GM21526 (cell line): ENCODE data around the gene ZNF346.

Experiments used
- ATAC-seq: cut with Tn5 transposase; IDR thresholded peaks from one replicate; pipeline ENCODE4 v1.9.1; 2021; ENCODE audit warnings: moderate library complexity; ENCODE audit not compliant: unreplicated experiment, low FRiP score

The ZNF346 gene

DNA sequence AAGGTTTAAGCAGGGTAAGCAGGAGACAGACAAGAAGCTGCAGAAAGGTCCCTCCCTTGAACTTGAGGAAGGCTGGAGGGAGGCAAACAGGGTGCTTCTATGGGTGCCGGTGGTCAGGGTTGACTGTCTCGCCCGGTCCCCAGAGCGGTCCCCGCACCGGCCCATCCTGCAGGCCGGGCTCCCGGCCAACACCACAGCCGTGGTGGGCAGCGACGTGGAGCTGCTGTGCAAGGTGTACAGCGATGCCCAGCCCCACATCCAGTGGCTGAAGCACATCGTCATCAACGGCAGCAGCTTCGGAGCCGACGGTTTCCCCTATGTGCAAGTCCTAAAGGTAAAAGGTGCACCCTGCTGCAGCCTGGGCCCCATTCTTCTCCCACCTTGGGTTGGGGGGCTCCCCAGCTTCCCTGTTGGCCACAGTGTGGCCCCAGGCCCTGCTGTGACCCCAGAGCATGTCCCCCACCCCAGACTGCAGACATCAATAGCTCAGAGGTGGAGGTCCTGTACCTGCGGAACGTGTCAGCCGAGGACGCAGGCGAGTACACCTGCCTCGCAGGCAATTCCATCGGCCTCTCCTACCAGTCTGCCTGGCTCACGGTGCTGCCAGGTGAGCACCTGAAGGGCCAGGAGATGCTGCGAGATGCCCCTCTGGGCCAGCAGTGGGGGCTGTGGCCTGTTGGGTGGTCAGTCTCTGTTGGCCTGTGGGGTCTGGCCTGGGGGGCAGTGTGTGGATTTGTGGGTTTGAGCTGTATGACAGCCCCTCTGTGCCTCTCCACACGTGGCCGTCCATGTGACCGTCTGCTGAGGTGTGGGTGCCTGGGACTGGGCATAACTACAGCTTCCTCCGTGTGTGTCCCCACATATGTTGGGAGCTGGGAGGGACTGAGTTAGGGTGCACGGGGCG lies 69.9 kb downstream of the ZNF346 start:
- no peak for ATAC-seq

DNA sequence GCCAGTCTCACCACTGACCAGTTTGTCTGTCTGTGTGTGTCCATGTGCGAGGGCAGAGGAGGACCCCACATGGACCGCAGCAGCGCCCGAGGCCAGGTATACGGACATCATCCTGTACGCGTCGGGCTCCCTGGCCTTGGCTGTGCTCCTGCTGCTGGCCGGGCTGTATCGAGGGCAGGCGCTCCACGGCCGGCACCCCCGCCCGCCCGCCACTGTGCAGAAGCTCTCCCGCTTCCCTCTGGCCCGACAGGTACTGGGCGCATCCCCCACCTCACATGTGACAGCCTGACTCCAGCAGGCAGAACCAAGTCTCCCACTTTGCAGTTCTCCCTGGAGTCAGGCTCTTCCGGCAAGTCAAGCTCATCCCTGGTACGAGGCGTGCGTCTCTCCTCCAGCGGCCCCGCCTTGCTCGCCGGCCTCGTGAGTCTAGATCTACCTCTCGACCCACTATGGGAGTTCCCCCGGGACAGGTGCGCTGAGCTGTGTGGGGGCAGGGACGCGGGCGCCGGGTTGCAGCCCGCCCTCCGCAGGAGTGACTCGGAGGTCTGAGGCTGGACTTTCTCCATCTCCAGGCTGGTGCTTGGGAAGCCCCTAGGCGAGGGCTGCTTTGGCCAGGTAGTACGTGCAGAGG lies 70.7 kb downstream of the ZNF346 start:
- ATAC-seq, result no peak

DNA sequence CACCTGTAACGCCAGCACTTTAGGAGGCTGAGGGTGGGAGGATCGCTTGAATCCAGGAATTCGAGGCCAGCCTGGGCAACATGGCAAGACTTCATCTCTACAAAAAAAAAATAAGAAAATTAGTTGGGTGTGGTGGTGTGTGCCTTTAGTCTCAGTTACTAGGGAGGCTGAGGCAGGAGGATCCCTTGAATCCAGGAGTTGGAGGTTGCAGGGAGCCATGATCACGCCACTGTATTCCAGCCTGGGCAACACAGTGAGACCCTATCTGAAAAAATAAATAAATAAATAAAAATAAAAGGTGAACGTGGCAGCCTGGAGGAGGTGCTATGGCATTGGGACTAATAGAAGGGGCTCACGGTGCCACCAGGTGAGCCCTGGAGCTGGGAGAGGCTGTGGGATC lies 71.3 kb downstream of the ZNF346 start:
- ATAC-seq, result no peak

DNA sequence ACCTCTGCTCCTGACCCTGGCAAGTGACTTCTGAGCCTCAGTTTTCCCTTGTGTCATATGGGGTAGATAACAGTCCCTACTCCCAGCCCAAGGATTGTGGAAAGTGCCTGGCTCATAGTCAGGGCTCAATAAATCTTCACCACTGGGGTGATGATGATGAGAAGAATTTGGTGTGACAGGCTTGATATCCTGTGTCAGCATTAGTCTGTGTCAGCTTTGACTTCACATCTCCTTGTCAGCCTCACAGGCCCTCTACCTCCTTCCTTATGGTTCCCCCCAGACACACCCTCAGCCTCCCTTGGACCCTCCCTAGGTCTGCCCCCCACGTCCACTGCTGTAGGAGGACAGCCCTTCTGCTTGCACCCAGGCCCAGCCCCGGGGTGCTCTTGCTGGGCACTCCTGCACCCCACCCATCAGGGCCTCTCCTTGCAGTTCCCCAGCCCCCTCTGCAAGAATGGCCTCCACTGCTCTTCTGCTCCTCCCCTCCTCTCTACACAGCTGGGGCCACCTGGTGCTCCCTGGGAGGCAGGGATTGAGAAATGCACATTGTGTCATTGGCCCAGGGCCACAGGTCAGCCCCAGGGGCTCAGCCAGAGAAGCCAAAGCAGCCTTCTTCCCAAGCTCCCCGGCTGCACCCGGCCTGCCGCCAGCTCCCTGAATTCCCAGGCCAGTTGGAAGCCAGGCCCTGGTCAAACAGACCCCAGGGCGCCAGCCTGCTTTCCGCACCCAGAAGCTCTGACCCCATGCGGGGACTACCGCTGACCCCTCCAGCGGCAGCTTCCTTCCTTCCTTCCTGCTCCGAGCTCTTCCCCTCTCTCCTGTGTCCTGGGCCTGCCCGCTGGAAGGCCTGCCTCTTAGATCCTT lies 72.0 kb downstream of the ZNF346 start:
- no peak for ATAC-seq

DNA sequence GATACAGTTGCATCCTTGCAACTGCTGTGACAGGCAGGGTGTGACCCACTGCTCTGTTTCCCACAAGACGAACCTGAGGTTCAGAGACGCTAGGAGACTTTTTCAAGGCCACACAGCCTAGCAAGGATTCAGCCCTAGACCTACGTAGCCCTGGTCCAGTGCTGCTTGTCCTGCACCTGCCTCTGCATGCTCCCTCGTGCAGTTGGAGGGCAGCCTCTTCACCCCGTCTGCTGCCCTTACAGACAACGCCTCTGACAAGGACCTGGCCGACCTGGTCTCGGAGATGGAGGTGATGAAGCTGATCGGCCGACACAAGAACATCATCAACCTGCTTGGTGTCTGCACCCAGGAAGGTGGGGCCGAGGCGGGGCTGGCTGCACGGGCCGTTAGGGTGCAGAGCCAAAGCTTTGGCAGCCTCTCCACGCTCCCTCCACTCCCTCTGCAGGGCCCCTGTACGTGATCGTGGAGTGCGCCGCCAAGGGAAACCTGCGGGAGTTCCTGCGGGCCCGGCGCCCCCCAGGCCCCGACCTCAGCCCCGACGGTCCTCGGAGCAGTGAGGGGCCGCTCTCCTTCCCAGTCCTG lies 72.7 kb downstream of the ZNF346 start:
- ATAC-seq, result no peak

DNA sequence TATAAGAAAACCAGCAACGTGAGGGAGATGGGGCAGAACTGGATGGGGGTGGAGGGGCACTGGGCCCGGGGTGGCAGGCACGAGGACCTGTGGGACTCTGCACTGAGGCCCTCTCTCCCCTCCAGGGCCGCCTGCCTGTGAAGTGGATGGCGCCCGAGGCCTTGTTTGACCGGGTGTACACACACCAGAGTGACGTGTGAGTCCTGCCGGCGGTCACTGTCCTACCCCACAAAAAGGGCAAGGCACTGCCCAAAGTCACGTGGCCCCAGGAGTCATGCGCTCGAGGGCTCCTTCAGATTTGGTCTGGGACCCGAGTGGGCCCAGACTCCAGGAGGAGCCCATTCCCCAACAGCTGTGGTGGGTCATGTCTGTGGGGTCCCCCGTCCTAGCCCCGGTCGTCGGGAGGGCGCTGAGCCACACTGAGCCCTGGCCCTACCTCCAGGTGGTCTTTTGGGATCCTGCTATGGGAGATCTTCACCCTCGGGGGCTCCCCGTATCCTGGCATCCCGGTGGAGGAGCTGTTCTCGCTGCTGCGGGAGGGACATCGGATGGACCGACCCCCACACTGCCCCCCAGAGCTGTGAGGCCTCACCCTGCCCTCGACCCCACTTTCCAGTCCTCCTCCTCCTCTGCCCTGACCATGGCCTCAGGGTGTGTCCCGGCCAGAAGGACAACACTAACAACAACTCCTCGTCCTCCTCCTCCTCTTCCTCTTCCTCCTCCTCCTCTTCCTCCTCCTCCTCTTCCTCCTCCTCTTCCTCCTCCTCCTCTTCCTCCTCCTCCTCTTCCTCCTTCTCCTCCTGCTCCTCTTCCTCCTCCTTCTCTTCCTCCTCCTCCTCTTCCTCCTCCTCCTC lies 73.9 kb downstream of the ZNF346 start:
- ATAC-seq, result no peak

DNA sequence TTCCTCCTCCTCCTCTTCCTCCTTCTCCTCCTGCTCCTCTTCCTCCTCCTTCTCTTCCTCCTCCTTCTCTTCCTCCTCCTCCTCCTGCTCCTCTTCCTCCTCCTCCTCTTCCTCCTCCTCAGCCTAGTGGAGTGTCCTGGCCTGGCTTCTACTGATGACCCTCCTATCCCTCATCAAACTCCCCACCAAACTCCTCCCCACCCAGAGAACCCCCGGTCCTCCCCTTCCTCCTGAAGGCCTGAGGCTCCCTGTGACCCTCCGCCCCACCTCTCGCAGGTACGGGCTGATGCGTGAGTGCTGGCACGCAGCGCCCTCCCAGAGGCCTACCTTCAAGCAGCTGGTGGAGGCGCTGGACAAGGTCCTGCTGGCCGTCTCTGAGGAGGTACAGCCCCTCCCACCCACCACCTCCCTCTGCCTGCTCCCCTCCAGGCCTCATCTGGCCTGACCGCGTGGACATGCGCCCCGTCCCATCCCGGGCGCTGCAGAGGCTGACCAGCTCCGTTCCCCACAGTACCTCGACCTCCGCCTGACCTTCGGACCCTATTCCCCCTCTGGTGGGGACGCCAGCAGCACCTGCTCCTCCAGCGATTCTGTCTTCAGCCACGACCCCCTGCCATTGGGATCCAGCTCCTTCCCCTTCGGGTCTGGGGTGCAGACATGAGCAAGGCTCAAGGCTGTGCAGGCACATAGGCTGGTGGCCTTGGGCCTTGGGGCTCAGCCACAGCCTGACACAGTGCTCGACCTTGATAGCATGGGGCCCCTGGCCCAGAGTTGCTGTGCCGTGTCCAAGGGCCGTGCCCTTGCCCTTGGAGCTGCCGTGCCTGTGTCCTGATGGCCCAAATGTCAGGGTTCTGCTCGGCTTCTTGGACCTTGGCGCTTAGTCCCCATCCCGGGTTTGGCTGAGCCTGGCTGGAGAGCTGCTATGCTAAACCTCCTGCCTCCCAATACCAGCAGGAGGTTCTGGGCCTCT lies 74.8 kb downstream of the ZNF346 start:
- ATAC-seq, result no peak

DNA sequence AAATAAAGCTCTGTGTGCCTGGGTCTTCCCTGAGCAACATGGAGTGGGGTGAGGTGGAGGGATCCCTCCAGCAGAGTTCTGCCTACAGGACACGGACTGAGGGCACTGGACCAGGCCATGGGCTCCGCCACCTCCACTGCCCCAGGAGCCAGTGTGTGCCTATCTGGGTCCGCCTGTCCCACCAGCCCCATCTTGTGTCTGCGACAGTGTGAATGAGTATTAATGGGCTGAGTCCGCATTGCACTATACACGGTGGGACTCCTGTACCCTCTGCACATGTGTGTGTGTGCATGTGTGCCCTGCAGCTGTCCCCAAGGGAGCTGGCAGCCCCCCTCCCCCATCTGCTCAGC lies 75.6 kb downstream of the ZNF346 start:
- ATAC-seq, result no peak

DNA sequence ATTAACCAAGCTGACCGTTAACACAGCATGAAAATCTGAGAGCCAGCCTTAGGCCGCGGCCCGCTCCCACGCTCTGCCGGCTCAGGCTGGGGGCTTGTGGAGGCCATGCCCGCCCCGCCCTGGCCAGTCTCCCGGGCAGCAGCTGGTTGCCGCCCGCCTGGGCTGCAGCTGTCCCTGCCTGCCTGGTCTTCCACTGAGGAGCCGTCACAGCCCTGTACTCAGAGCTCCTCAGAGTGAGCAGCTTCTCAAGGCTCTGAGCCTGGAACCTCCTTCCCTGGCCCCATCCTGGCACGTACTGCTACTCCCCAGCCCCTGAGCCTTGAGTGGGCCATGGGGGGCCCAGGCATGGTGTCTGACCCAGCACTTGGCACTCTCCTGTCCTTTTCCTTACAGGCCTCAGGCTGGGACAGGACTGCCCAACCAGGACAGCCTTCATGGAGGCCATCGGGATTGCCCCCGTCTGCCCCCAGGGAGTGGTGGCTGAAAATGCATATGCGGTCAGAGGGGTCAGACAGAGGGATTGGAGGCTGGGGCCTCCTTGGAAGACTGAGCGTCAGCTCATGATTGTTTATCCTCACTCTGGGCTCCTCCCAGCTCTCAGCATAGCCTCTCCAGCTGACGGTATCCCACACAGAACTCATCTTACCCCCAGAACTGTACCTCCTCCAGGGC lies 76.1 kb downstream of the ZNF346 start:
- no peak for ATAC-seq

DNA sequence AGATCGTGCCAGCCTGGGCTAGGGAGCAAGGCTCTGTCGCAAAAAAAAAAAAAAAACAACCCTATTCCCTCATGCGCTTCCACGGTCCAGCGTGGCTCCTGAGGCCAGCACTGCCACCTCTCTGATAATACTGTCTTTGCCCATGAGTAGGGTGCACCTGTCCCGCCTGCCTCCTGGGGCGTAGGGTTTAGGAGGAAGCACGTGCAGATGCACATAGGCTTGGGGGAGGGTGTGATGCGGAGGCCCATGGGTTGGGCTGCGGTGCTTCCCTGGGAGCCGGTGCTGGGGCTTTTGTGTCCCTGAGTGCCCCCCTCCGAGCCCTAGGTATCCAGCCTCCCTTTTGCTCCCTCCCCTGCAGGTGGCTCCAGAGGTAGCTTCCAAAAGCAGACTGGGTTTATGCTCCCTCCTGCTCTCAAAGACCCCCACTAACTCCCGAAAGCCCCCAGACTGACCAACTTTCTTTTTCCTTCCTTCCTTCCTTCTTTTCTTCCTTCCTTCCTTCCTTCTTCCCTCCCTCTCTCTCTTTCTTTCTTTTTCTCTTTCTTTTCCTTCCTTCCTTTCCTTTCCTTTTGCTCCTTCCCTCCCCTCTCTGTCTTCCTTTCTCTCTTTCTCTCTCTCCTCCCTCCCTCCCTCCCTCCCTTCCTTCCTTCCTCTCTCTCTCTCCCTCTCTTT lies 77.1 kb downstream of the ZNF346 start:
- no peak for ATAC-seq

DNA sequence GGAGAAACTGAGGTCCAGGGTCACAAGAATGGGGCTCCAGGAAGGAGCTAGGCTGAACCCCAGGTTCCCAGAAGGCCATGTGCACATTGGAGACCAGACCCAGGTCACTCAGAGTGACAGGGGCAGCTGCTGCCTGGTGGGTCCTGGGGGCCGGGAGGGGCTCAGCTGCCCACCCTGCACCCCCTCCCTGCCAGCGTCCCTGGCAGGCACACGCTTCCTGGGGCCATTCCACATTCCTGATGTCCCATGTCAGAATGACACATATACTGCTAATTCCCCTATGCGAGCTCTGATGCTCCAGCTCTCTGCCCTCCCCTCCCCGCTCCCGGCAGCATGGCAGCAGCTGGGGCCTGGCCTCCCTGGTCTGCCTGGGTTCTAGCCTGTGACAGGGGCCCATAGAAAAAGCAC lies 78.2 kb downstream of the ZNF346 start:
- no peak for ATAC-seq

DNA sequence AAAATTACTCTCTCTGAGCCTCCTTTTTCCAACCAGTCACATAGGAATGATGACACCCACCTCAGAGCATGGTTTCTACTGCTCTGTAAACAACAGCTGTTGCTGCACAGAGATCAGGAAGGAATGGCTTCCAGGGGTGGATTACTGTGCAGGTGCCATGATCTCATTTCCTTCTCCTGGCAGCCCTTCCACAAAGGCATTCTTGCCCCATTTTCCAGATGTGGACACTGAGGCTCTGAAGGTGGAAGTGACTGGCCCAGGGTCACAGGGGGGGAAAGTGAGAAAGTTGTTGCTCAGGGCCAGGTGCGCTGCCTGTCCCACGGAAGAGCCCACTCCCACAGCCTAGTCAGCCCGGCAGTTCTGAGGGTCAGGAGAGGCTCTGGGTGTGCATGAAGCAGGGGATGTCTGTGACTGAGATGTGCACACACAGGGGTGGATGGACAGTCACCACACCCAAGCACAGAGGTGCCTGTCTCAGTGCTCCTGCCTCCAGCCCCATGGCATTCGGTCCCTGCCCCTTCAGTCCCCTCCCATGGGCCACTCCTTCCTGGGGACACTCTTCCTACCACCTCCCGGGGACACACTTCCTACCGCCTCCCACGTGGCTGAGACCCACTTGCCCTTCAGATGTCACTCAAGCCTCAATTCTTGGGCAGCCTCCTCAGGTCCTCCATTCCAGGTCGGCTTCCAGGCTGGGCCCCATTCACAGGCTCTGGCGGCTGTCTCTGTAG lies 81.2 kb downstream of the ZNF346 start:
- no peak for ATAC-seq

DNA sequence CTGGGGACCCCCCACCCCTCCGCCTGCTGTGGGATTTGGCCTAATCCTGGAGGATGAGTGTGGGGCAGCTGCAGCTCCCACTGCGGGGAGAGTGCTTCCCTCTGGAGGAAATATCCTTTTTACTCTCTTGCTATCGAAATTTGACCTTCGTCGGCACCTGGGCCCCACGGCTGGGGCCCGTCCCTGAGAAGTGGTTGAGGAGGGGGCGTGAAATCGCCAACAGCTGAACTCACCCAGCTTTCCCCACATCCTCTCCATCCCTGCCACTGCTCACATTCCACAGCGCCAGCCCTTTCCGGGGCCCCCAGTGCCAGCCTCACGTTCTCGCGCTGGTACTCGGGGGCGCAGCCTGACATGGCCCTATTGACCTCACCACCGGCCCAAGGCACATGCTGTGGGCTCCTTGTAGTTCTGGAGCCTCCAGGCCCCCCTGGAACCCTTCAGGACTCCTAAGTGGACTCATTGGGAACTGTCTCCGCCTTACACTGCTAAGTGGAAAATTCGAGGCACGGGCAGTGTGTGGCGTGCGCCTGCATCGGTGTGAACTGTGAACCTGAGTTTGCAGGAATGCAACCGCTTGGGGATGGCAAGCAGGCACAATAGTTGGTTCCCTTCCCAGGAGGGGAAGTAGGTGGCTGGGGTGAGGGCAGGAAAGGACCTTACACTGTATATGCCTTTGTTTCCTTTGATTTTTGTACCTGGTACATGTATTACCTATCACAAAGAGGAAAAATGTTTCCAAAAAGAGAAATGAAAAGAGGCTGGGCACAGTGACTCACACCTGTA lies 83.4 kb downstream of the ZNF346 start:
- ATAC-seq, result no peak

DNA sequence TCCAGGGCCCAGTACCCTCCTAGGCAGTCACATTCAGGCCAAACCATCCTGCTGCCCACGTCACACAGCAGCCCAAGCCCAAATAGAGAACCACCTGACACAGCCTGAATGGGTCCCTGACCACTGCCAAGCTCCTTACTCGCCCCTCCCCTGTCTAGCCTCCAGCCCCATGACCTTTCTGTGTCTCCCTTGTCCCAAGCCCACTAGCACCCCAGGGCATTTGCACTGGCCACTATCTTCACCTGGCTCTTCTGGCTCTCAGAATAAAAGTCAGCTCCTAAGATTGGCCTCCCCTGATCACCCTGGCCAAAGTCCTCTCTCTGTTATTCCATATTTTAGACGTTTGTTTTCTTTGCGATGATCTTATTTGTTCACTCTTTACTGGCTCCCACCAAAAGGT lies 84.7 kb downstream of the ZNF346 start:
- ATAC-seq, result no peak

DNA sequence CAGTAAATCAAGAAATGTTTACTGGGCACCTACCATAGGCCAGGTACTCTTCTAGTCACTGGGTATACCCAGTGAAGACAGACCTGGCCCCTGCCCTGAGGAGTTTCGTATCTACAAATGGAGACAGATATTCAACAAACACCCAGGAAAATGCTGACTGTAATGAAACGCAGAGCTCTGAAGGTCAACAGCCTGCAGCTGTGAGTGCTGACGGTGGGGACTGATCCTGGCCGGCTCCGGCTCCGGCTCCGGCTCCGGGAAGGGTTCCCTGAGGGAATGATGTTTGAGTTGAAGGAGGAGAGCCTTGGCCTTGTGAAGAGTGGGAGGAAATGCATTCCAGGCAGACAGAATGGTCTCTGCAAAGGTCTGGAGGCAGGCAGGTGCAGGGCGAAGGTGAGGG lies 87.3 kb downstream of the ZNF346 start:
- ATAC-seq, result no peak

DNA sequence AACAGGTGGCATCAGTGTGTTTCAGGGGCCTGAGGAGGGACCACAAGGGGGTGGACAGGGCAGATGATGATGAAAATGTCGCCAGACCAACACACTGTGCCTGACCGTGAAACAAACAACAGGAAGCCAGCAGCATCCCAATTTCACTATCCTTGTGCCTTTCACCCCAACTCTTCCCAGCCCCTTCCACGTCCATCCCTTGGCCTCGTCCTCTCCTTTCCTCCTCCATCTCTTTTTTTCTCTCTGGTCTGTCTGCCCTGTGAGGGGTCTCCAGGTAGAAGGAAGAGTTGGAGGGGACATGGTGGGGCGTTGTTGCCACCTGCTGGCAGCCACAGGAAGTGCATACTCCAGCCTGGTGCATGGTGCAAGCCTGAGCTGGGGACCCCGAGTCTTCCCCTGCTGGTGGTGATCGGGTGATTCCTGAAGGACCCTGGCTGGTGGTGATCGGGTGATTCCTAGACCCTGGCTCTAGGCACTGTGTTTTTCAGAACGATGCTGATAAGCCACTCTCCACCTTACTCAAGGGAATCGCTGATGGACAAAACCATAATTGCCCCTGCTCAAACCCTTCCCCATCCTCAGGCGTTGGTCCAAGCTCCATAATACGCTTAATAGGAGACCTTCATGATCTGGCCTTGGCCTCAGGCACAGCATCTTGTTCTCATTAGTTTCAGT lies 89.4 kb downstream of the ZNF346 start:
- peak; percentile 46 for ATAC-seq
